GM19397 (cell line): ENCODE data around the gene PPIP5K2.
"Not testable (repeated sequence)": the region's sequence is repeated elsewhere in the genome, so short reads cannot be mapped to it uniquely, and the experiment has no call there.

Experiments used
- ATAC-seq: cut with Tn5 transposase; IDR thresholded peaks from one replicate; pipeline ENCODE4 v1.9.1; 2021; ENCODE audit warnings: mild to moderate bottlenecking, moderate library complexity; ENCODE audit not compliant: unreplicated experiment

Gene PPIP5K2

GRCh38 chr5:103120607-103121200, 603 bp downstream of the PPIP5K2 start:
- ATAC-seq: no peak

GRCh38 chr5:103122242-103122641, 2.1 kb downstream of the PPIP5K2 start:
- ATAC-seq: no peak

GRCh38 chr5:103126557-103126956, 6.5 kb downstream of the PPIP5K2 start:
- no peak for ATAC-seq

- ATAC-seq: no peak
These were observed 7.3 kb downstream of the PPIP5K2 start for GRCh38 chr5:103127292-103127817.

- no peak for ATAC-seq
These were observed 8.1 kb downstream of the PPIP5K2 start for GRCh38 chr5:103128202-103128601.

GRCh38 chr5:103132684-103133083, 12.6 kb downstream of the PPIP5K2 start:
- ATAC-seq: no peak

GRCh38 chr5:103133231-103133630, 13.1 kb downstream of the PPIP5K2 start:
- ATAC-seq: no peak

- ATAC-seq: no peak
These were observed 15.4 kb downstream of the PPIP5K2 start for GRCh38 chr5:103135461-103135860.

- ATAC-seq: no peak
These were observed 18.1 kb downstream of the PPIP5K2 start for GRCh38 chr5:103138202-103138690.

- ATAC-seq: peak; percentile 96
These were observed 19.3 kb downstream of the PPIP5K2 start for GRCh38 chr5:103139264-103139865.

- ATAC-seq: not testable (repeated sequence)
These were observed 22.0 kb downstream of the PPIP5K2 start for GRCh38 chr5:103142132-103142531.

- no peak for ATAC-seq
These were observed 25.1 kb downstream of the PPIP5K2 start for GRCh38 chr5:103145196-103145595.

- no peak for ATAC-seq
These were observed 28.1 kb downstream of the PPIP5K2 start for GRCh38 chr5:103148213-103148612.

- ATAC-seq: no peak
These were observed 31.1 kb downstream of the PPIP5K2 start for GRCh38 chr5:103151156-103151555.

- ATAC-seq: no peak
These were observed 46.6 kb downstream of the PPIP5K2 start for GRCh38 chr5:103166706-103167105.

- no peak for ATAC-seq
These were observed 54.0 kb downstream of the PPIP5K2 start for GRCh38 chr5:103174147-103174546.

- ATAC-seq: no peak
These were observed 57.4 kb downstream of the PPIP5K2 start for GRCh38 chr5:103177543-103177942.

GRCh38 chr5:103178167-103178566, 58.1 kb downstream of the PPIP5K2 start:
- ATAC-seq: no peak

- ATAC-seq: no peak
These were observed 66.1 kb downstream of the PPIP5K2 start for GRCh38 chr5:103186152-103186551.

GRCh38 chr5:103188436-103188835, 68.3 kb downstream of the PPIP5K2 start:
- ATAC-seq: no peak

GRCh38 chr5:103203226-103203625, 83.1 kb downstream of the PPIP5K2 start:
- ATAC-seq: no peak

GRCh38 chr5:103204990-103205389, 84.9 kb downstream of the PPIP5K2 start:
- ATAC-seq: not testable (repeated sequence)
